ENCODE results near the gene LOXL4.

The LOXL4 gene

DNA sequence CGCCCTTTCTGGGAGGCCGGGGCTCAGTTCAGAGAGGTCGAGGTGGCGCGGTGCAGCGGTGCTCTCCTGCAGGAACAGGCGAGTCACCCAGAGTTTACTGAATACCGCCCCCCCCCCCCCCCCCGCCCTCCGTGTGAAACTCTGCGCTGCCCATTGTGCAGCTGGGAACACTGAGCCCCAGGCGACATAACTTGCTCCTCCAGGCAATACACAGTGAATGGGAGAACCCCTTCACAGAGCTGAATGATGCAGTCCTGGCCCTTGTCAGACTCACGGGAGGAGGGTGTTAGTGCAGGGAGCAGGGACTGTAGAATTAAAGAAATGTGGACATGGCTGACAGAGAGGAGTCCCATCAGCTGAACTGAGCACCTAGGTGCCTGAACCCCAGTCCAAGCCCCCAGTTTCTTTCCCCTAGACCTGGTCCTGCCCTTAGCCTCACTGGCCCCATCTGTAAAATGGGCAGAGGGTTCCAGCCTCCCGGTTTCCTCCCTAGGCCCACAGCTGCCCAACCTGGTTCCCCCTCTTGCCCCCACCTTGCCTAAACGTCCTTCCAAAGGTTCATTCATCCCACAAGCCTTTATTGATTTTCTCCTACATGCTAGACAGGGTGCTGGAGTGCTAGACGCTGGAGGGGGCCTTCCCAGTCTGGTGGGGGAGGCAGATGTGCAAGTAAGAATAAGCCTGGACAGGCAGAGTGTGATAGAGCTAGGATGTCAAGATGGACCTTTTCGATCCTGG is 869 bp upstream of the LOXL4 start:
- Histone ChIP-seq H2AFZ (ENCODE audit: low read depth, low read length) (no peak overlapping the region), H3K36me3 (ENCODE audit: control insufficient read depth in 1 of 2, insufficient read depth in 2 of 2, low read depth in 1 of 2, low read length in 2 of 2) (peaks cover 8 to 9% of the 10 kb centered on the region in 2 experiments), H3K4me2 (ENCODE audit: low read length, poor library complexity, severe bottlenecking) (peak overlapping the region; percentile 75), H4K91ac (ENCODE audit: low read length) (peak overlapping the region; percentile 85), H3K79me1 (replicated peaks; ENCODE audit: low read length, poor library complexity, severe bottlenecking) (peaks cover 5% of the 10 kb centered on the region), H3K27ac (ENCODE audit: low read length, poor library complexity, severe bottlenecking) (peak overlapping the region; percentile 87), H2BK15ac (ENCODE audit: low read depth, poor library complexity, severe bottlenecking) (peak overlapping the region; percentile 39), H2BK120ac (ENCODE audit: low read depth, low read length) (peak overlapping the region; percentile 27), H3K4me1 (ENCODE audit: control insufficient read depth, insufficient read depth, low read depth, low read length) (peaks cover 65% of the 10 kb centered on the region), H3K27me3 (ENCODE audit: control insufficient read depth in 1 of 2, insufficient read depth in 1 of 2, low read length in 2 of 2) (peaks cover 0 to 19% of the 10 kb centered on the region in 2 experiments), H4K8ac (ENCODE audit: low read length) (peak overlapping the region; percentile 81), H3K23ac (ENCODE audit: low read length in 2 of 2) (no peak overlapping the region), H3K14ac (ENCODE audit: low read length in 2 of 2) (peak overlapping the region in 1 of 2 experiments; percentile 44), H3K4me3 (ENCODE audit: insufficient read depth in 1 of 2, low read depth in 1 of 2, low read length in 2 of 2) (peak overlapping the region; percentile 50 to 78), H2BK5ac (ENCODE audit: low read depth, low read length, poor library complexity, severe bottlenecking) (peak overlapping the region; percentile 57), H3K18ac (ENCODE audit: low read depth in 1 of 2, low read length in 2 of 2) (peak overlapping the region; percentile 52 to 91), H2BK12ac (ENCODE audit: low read length in 2 of 2) (peak overlapping the region; percentile 38 to 59), H3K9ac (ENCODE audit: low read length) (peak overlapping the region; percentile 85), H2AK5ac (ENCODE audit: low read length, severe bottlenecking) (peak overlapping the region; percentile 97), H3K9me3 (ENCODE audit: control insufficient read depth, low read length) (no peaks in the 10 kb centered on the region), H3K4ac (ENCODE audit: low read depth in 1 of 2, low read length in 2 of 2) (peak overlapping the region; percentile 64 to 66)
- 40% methylated on average over 13 of the region's 17 CpGs for WGBS
- no peak for DNase-seq

DNA sequence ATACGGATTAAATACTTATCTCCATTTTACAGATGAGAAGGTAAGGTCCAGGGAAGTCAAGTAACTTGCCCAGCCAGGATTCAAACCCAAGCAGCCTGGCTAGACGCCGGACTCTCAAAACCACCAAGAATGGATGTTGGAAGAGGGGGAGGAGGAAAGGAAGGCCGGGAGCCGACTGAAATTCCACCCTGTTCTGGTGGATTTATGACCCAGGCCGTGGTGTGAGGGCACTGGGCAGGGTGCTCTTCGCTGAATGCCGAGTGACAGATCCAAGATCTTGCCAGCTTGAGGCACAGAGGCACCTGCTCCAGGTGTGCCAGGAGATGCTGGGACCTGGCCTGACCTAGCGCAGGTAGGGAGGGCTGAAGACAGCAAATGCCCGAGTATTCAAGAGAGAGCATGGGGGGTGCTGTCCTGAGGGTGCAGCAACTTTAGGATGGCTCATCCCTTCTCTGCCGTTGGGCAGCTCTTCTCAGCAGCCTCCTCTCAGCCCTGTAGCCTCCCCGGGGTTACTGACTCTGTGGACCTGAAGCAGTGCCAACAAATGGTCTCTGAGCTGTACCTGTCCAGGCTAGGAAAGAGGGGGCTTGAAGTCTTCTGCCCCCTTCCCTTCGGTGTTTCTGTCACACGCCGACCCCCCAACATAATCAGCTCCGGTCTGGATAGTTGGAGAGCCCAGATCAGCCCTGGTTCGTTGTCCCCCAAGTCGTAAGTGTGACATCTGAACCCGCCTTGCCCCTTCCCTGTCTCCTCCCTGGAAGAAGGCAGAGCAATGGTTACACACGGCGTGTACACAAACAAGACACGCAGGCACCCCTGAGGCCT is 713 bp downstream of the LOXL4 start:
- peak overlapping the region; percentile 82 for H3K27ac ChIP-seq (ENCODE audit: low read length, poor library complexity, severe bottlenecking)
- peak overlapping the region; percentile 21 for H2AK5ac ChIP-seq (ENCODE audit: low read length, severe bottlenecking)
- no peak for DNase-seq
- peak overlapping the region; percentile 14 to 40 for H3K18ac ChIP-seq (ENCODE audit: low read depth in 1 of 2, low read length in 2 of 2)
- peak overlapping the region; percentile 12 for H3K4me2 ChIP-seq (ENCODE audit: low read length, poor library complexity, severe bottlenecking)
- no peak overlapping the region for H2BK15ac ChIP-seq (ENCODE audit: low read depth, poor library complexity, severe bottlenecking)
- peaks cover 14 to 16% of the 10 kb centered on the region in 2 experiments for H3K36me3 ChIP-seq (ENCODE audit: control insufficient read depth in 1 of 2, insufficient read depth in 2 of 2, low read depth in 1 of 2, low read length in 2 of 2)
- peak overlapping the region; percentile 56 for H4K91ac ChIP-seq (ENCODE audit: low read length)
- H3K14ac ChIP-seq (ENCODE audit: low read length in 2 of 2) = peak overlapping the region in 1 of 2 experiments; percentile 12
- H2BK5ac ChIP-seq (ENCODE audit: low read depth, low read length, poor library complexity, severe bottlenecking) = no peak overlapping the region
- 75% methylated on average over 21 of the region's 22 CpGs for WGBS
- peak overlapping the region; percentile 58 for H4K8ac ChIP-seq (ENCODE audit: low read length)
- H3K9me3 ChIP-seq (ENCODE audit: control insufficient read depth, low read length) = no peaks in the 10 kb centered on the region
- no peak overlapping the region for H2AFZ ChIP-seq (ENCODE audit: low read depth, low read length)
- H3K9ac ChIP-seq (ENCODE audit: low read length) = peak overlapping the region; percentile 90
- H2BK120ac ChIP-seq (ENCODE audit: low read depth, low read length) = peak overlapping the region; percentile 43
- H3K4me1 ChIP-seq (ENCODE audit: control insufficient read depth, insufficient read depth, low read depth, low read length) = peaks cover 59% of the 10 kb centered on the region
- H3K4me3 ChIP-seq (ENCODE audit: insufficient read depth in 1 of 2, low read depth in 1 of 2, low read length in 2 of 2) = peak overlapping the region; percentile 30 to 79
- peaks cover 0 to 3% of the 10 kb centered on the region in 2 experiments for H3K27me3 ChIP-seq (ENCODE audit: control insufficient read depth in 1 of 2, insufficient read depth in 1 of 2, low read length in 2 of 2)
- H2BK12ac ChIP-seq (ENCODE audit: low read length in 2 of 2) = peak overlapping the region in 1 of 2 experiments; percentile 11
- H3K79me1 ChIP-seq (replicated peaks; ENCODE audit: low read length, poor library complexity, severe bottlenecking) = peaks cover 7% of the 10 kb centered on the region
- H3K23ac ChIP-seq (ENCODE audit: low read length in 2 of 2) = no peak overlapping the region
- H3K4ac ChIP-seq (ENCODE audit: low read depth in 1 of 2, low read length in 2 of 2) = peak overlapping the region; percentile 3 to 61

DNA sequence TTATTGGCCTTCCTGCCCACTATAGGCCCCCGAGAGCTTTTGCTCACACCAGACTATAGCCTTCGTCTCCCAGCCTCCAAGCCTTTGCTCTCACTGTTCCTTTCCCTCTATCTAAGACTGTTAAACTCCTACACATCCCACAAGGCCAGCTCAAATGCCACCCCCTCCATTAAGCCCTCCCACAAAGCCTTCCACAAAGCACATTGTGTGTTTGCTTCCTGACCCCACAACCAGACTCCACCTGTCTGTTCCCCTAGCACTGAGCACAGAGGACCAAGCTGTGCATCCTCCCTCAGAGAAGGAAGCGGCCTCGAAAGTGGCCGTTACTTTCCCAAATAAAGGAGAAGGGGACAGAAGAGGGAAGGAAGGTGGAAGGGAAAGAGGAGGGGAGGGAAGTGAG is 1.3 kb downstream of the LOXL4 start:
- Histone ChIP-seq H3K9ac (ENCODE audit: low read length) (peak overlapping the region; percentile 90), H2BK120ac (ENCODE audit: low read depth, low read length) (no peak overlapping the region), H3K79me1 (replicated peaks; ENCODE audit: low read length, poor library complexity, severe bottlenecking) (peaks cover 7% of the 10 kb centered on the region), H4K8ac (ENCODE audit: low read length) (peak overlapping the region; percentile 19), H2BK15ac (ENCODE audit: low read depth, poor library complexity, severe bottlenecking) (peak overlapping the region; percentile 26), H3K27me3 (ENCODE audit: control insufficient read depth in 1 of 2, insufficient read depth in 1 of 2, low read length in 2 of 2) (no peaks in the 10 kb centered on the region), H3K4ac (ENCODE audit: low read depth in 1 of 2, low read length in 2 of 2) (no peak overlapping the region), H3K27ac (ENCODE audit: low read length, poor library complexity, severe bottlenecking) (no peak overlapping the region), H2BK5ac (ENCODE audit: low read depth, low read length, poor library complexity, severe bottlenecking) (no peak overlapping the region), H3K4me1 (ENCODE audit: control insufficient read depth, insufficient read depth, low read depth, low read length) (peaks cover 56% of the 10 kb centered on the region), H2BK12ac (ENCODE audit: low read length in 2 of 2) (peak overlapping the region in 1 of 2 experiments; percentile 9), H3K18ac (ENCODE audit: low read depth in 1 of 2, low read length in 2 of 2) (no peak overlapping the region), H3K23ac (ENCODE audit: low read length in 2 of 2) (no peak overlapping the region), H3K14ac (ENCODE audit: low read length in 2 of 2) (no peak overlapping the region), H2AK5ac (ENCODE audit: low read length, severe bottlenecking) (no peak overlapping the region), H3K9me3 (ENCODE audit: control insufficient read depth, low read length) (no peaks in the 10 kb centered on the region), H3K4me2 (ENCODE audit: low read length, poor library complexity, severe bottlenecking) (peak overlapping the region; percentile 3), H3K4me3 (ENCODE audit: insufficient read depth in 1 of 2, low read depth in 1 of 2, low read length in 2 of 2) (peak overlapping the region in 1 of 2 experiments; percentile 79), H4K91ac (ENCODE audit: low read length) (no peak overlapping the region), H2AFZ (ENCODE audit: low read depth, low read length) (no peak overlapping the region), H3K36me3 (ENCODE audit: control insufficient read depth in 1 of 2, insufficient read depth in 2 of 2, low read depth in 1 of 2, low read length in 2 of 2) (peaks cover 20 to 22% of the 10 kb centered on the region in 2 experiments)
- DNase-seq = no peak
- WGBS = 95% methylated on average over 5 of the region's 5 CpGs

Data from mesenchymal stem cell (in vitro differentiated cells and primary cell).